Mammary epithelial cell (primary cell): ENCODE data around the gene WDR6.

Experiments
- EZH2 ChIP-seq: IDR thresholded peaks from 2 replicates; pipeline ENCODE4 v1.6.1; 2012; ENCODE audit warnings: low read length, inconsistent platforms, borderline replicate concordance
- TF ChIP-seq, protein P1 (sequence below), 2 donors: IDR thresholded peaks in 1 of 2; conservative IDR thresholded peaks in 1 of 2; 2 replicates each; pipeline ENCODE4 v1.5.1; 2011 to 2012; ENCODE audit warnings: inconsistent platforms in 2 of 2, low read length in 2 of 2, mild to moderate bottlenecking in 2 of 2, control low read depth in 1 of 2, low read depth in 1 of 2; ENCODE audit not compliant: insufficient read depth in 1 of 2; ENCODE audit errors: extremely low read depth in 1 of 2

- TF ChIP-seq, protein P1, sequence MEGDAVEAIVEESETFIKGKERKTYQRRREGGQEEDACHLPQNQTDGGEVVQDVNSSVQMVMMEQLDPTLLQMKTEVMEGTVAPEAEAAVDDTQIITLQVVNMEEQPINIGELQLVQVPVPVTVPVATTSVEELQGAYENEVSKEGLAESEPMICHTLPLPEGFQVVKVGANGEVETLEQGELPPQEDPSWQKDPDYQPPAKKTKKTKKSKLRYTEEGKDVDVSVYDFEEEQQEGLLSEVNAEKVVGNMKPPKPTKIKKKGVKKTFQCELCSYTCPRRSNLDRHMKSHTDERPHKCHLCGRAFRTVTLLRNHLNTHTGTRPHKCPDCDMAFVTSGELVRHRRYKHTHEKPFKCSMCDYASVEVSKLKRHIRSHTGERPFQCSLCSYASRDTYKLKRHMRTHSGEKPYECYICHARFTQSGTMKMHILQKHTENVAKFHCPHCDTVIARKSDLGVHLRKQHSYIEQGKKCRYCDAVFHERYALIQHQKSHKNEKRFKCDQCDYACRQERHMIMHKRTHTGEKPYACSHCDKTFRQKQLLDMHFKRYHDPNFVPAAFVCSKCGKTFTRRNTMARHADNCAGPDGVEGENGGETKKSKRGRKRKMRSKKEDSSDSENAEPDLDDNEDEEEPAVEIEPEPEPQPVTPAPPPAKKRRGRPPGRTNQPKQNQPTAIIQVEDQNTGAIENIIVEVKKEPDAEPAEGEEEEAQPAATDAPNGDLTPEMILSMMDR (conservative IDR thresholded peaks at IDR 0.05 in 1 of 2, IDR thresholded peaks at IDR 0.05 in 1 of 2; ENCODE audit: extremely low read depth in 1 of 2, insufficient read depth in 1 of 2, low read depth in 1 of 2, low read length in 2 of 2) = no peak
- TF ChIP-seq EZH2 = no peak
These were observed 47.2 kb downstream of the WDR6 start for GRCh38 chr3:49054344-49054862.
